ENCODE measurements around the gene WNT2B. TPM values are rescaled to one million over a fixed set of nuclear protein-coding genes. Genes with fewer than 3 reads are reported as not detected.

Gene WNT2B
- total RNA-seq, 4 donors from 2014 or later: 0.03 to 1.5 (median 0.41) TPM

- H3K27ac ChIP-seq: no peak overlapping the region
- no peaks in the 10 kb centered on the region for H3K27me3 ChIP-seq
- H3K36me3 ChIP-seq: no peaks in the 10 kb centered on the region
- no peaks in the 10 kb centered on the region for H3K4me1 ChIP-seq
- no peak for ATAC-seq
- intact Hi-C loops (cut with DNase I; ENCODE audit: low total_unique reads): no loop called here
- H3K4me3 ChIP-seq: no peak overlapping the region
- DNase-seq: no peak
- in situ Hi-C loops (cut with MboI; ENCODE audit: low sequenced_read_pairs in 4 of 4): no loop called here
- no peak for TF ChIP-seq POLR2A (IDR thresholded peaks at IDR 0.05)
- TF ChIP-seq CTCF (IDR thresholded peaks at IDR 0.05 in 4 of 5, conservative IDR thresholded peaks at IDR 0.05 in 1 of 5): no peak
- H3K9me3 ChIP-seq: no peaks in the 10 kb centered on the region
These were observed 16.7 kb upstream of the WNT2B start for GRCh38 chr1:112492076-112492475.

GRCh38 chr1:112493351-112493750 lies 15.4 kb upstream of the WNT2B start:
- ATAC-seq (no peak), DNase-seq (no peak)
- Histone ChIP-seq H3K4me3 (no peak overlapping the region), H3K27ac (no peak overlapping the region), H3K9me3 (no peaks in the 10 kb centered on the region), H3K4me1 (no peaks in the 10 kb centered on the region), H3K36me3 (no peaks in the 10 kb centered on the region), H3K27me3 (no peaks in the 10 kb centered on the region)
- no peak for TF ChIP-seq CTCF (IDR thresholded peaks at IDR 0.05 in 4 of 5, conservative IDR thresholded peaks at IDR 0.05 in 1 of 5)
- no peak for TF ChIP-seq POLR2A (IDR thresholded peaks at IDR 0.05)
- intact Hi-C loops (cut with DNase I; ENCODE audit: low total_unique reads) (no loop called here), in situ Hi-C loops (cut with MboI; ENCODE audit: low sequenced_read_pairs in 4 of 4) (no loop called here)

GRCh38 chr1:112496290-112496689 lies 12.5 kb upstream of the WNT2B start:
- no peaks in the 10 kb centered on the region for H3K4me1 ChIP-seq
- TF ChIP-seq POLR2A (IDR thresholded peaks at IDR 0.05): no peak
- TF ChIP-seq CTCF (IDR thresholded peaks at IDR 0.05 in 4 of 5, conservative IDR thresholded peaks at IDR 0.05 in 1 of 5): no peak

GRCh38 chr1:112501810-112502641 lies 6.7 kb upstream of the WNT2B start:
- TF ChIP-seq POLR2A (IDR thresholded peaks at IDR 0.05): no peak
- TF ChIP-seq CTCF (IDR thresholded peaks at IDR 0.05 in 4 of 5, conservative IDR thresholded peaks at IDR 0.05 in 1 of 5): peak in 4 of 5 experiments; percentile 35 to 68 (median 46)
- peak in 1 of 2 donors; percentile 75 for ATAC-seq
- no peak overlapping the region for H3K27ac ChIP-seq
- no peaks in the 10 kb centered on the region for H3K36me3 ChIP-seq
- peaks cover 0 to 17% (median 14%) of the 10 kb centered on the region in 3 donors for H3K27me3 ChIP-seq
- DNase-seq: peak in 1 of 2 donors; percentile 33
- in situ Hi-C loops (cut with MboI; ENCODE audit: low sequenced_read_pairs in 4 of 4): no loop called here
- H3K4me1 ChIP-seq: peaks cover 4 to 8% of the 10 kb centered on the region in 2 donors
- no peaks in the 10 kb centered on the region for H3K9me3 ChIP-seq
- intact Hi-C loops (cut with DNase I; ENCODE audit: low total_unique reads): loop anchor here (2.0 kb wide), 1 partner anchor 205 kb away; the partner anchor contains the start of gene RHOC
- H3K4me3 ChIP-seq: peak overlapping the region; percentile 56 to 80 (median 57)

More at GRCh38 chr1:112496290-112496689, 12.5 kb upstream of the WNT2B start:
- in situ Hi-C loops (cut with MboI; ENCODE audit: low sequenced_read_pairs in 4 of 4) (no loop called here), intact Hi-C loops (cut with DNase I; ENCODE audit: low total_unique reads) (no loop called here)
- H3K27me3 ChIP-seq: no peaks in the 10 kb centered on the region
- no peak overlapping the region for H3K4me3 ChIP-seq
- H3K9me3 ChIP-seq: no peaks in the 10 kb centered on the region
- H3K27ac ChIP-seq: no peak overlapping the region
- ATAC-seq (no peak), DNase-seq (no peak)
- no peaks in the 10 kb centered on the region for H3K36me3 ChIP-seq

Measured in gastrocnemius medialis (tissue), 4 donors.